GM12878 (cell line): ENCODE results near the gene NAA11.
"Not testable (repeated sequence)": the region's sequence is repeated elsewhere in the genome, so short reads cannot be mapped to it uniquely, and the experiment has no call there.

Experiments used
- ATF7 ChIP-seq: fragments of 450-650 bp; IDR thresholded peaks from 2 replicates; pipeline ENCODE4 v1.6.1; 2016; ENCODE audit warnings: low read depth, mild to moderate bottlenecking
- RCOR1 ChIP-seq: conservative IDR thresholded peaks from 2 replicates; pipeline ENCODE4 v1.6.1; 2012; ENCODE audit warnings: low read depth, low read length, improper control_type of control experiment
- TCF12 ChIP-seq: IDR thresholded peaks from 2 replicates; pipeline ENCODE4 v1.6.1; 2011; ENCODE audit warnings: low read depth, mild to moderate bottlenecking, low read length

GRCh38 chr4:79277467-79277866 is 48.4 kb downstream of the NAA11 start:
- TF ChIP-seq RCOR1, TCF12, ATF7: not testable (repeated sequence)
